ENCODE data around the gene SIL1.

GRCh38 chr5:138909734-138910133 lies 288.4 kb downstream of the SIL1 start:
- no peak for TF ChIP-seq CTCF (conservative IDR thresholded peaks at IDR 0.05)
- no peak for TF ChIP-seq EZH2 (IDR thresholded peaks at IDR 0.05; ENCODE audit: low read depth)
